T-helper 17 cell (primary cell): ENCODE measurements around the gene ANXA8L1. TPM values are rescaled to one million over a fixed set of nuclear protein-coding genes. Genes with fewer than 3 reads are reported as not detected.
"Not testable (repeated sequence)": the region's sequence is repeated elsewhere in the genome, so short reads cannot be mapped to it uniquely, and the experiment has no call there.

ENCODE experiments used
- ATAC-seq: fragments of 150-1000 bp; cut with Tn5 transposase; 2 replicates; pipeline ENCODE4 v1.10.0; 2021; ENCODE audit warnings: mild to moderate bottlenecking, moderate library complexity
- DNase-seq, 3 donors: peaks; one replicate each; pipeline versions ENCODE4 v3.0.0 to v3.0.0-alpha.2; 2020 to 2021
- H3K9me3 ChIP-seq: one replicate; pipeline ENCODE4 v1.7.0; 2013; ENCODE audit warnings: low read length, mild to moderate bottlenecking; ENCODE audit not compliant: control insufficient read depth, poor library complexity, severe bottlenecking
- H3K27ac Mint-ChIP-seq: one replicate; pipeline ENCODE4 v1.8.0; 2022; ENCODE audit warnings: mild to moderate bottlenecking, moderate library complexity, mixed read lengths
- H3K27me3 Mint-ChIP-seq: one replicate; pipeline ENCODE4 v1.8.0; 2022; ENCODE audit warnings: mixed read lengths
- H3K36me3 Mint-ChIP-seq: one replicate; pipeline ENCODE4 v1.8.0; 2022; ENCODE audit warnings: low read depth, mixed read lengths
- H3K4me1 Mint-ChIP-seq: one replicate; pipeline ENCODE4 v1.8.0; 2022; ENCODE audit warnings: mild to moderate bottlenecking, mixed read lengths
- H3K4me3 Mint-ChIP-seq: one replicate; pipeline ENCODE4 v1.8.0; 2022; ENCODE audit warnings: mild to moderate bottlenecking, moderate library complexity, mixed read lengths
- total RNA-seq, 4 donors: library from RNA in 2 of 4; stranded (reverse) in 2 of 4; gene quantifications; one replicate each; pipeline ENCODE4 v1.2.3 and lab custom pipeline; 2022 to 2026

Gene ANXA8L1
- total RNA-seq, 2 donors from 2014 or later = not detected

GRCh38 chr10:46415291-46415690, 39.7 kb downstream of the ANXA8L1 start:
- not testable (repeated sequence) for H3K9me3 ChIP-seq, H3K27ac Mint-ChIP-seq, H3K4me1 Mint-ChIP-seq, H3K27me3 Mint-ChIP-seq, H3K4me3 Mint-ChIP-seq, DNase-seq, H3K36me3 Mint-ChIP-seq, ATAC-seq

GRCh38 chr10:46418283-46418682, 42.7 kb downstream of the ANXA8L1 start:
- H3K4me3 Mint-ChIP-seq, ATAC-seq, H3K27ac Mint-ChIP-seq, H3K9me3 ChIP-seq, H3K4me1 Mint-ChIP-seq, DNase-seq, H3K36me3 Mint-ChIP-seq, H3K27me3 Mint-ChIP-seq: not testable (repeated sequence)

DNA sequence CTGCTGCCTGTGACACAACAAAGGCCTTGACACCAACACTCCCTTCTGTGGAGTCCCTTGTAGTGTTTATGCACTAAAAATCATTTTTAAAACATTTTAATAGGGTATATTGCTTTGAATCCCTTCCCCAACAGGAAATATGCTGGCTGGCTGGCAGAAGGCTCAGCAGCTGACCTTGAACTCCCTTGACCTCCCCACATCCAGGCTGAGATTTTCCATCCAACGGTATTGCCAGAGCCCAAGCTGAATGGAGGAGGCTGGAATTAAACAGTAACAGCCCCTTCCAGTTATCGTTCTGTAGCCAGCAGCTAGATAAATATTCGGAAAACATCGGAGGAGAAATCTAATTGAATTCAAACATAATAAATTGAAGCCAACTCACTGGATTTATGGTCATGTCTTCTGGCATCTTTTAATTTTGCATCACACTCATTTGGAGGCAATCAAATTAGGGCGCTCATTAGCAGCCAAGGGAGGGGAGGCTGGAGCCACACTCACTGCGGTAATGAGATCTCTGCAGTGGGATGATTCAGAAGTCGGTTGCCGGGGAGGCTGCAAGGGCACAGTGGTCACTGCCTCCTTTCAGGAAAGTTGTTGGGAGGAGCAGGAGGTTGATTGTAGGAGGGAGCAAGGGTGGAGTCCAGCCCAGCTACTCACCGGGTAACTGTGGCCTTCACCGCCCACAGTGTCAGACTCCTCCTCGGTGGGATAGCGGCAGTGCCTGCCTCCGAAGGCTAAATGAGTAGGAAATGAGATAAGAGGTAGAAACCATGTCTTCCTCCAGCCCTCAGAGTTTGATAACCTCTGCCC, 44.2 kb downstream of the ANXA8L1 start:
- H3K27ac Mint-ChIP-seq, H3K27me3 Mint-ChIP-seq, H3K4me1 Mint-ChIP-seq, H3K4me3 Mint-ChIP-seq, H3K9me3 ChIP-seq, H3K36me3 Mint-ChIP-seq, ATAC-seq, DNase-seq: not testable (repeated sequence)

DNA sequence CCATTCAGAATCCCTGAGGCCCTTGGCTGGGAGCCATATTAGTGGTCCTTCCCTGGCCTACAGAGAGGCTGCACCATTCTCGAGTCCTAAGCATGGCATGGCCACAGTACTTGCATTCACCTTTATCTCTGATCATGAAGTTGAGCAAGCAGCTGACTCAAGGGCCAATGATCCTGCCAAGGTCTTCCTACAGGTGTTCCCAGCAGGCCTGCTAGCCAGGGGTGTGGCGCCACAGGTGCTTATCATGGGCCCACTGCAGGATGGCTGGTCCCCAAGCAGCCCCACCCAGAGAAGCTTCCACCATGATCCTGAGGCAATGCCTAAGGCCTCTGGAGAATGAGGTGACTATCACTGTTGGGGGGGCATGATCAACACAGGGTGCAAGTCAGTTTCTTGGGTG, 48.0 kb downstream of the ANXA8L1 start:
- H3K27ac Mint-ChIP-seq, H3K4me3 Mint-ChIP-seq, DNase-seq: not testable (repeated sequence)

GRCh38 chr10:46440942-46441341, 65.4 kb downstream of the ANXA8L1 start:
- H3K9me3 ChIP-seq, H3K27ac Mint-ChIP-seq, H3K27me3 Mint-ChIP-seq, DNase-seq, ATAC-seq, H3K36me3 Mint-ChIP-seq, H3K4me3 Mint-ChIP-seq, H3K4me1 Mint-ChIP-seq: not testable (repeated sequence)

More for the DNA sequence above, 48.0 kb downstream of the ANXA8L1 start:
- H3K9me3 ChIP-seq, ATAC-seq, H3K36me3 Mint-ChIP-seq, H3K27me3 Mint-ChIP-seq, H3K4me1 Mint-ChIP-seq: not testable (repeated sequence)

Other genes starting within 250 kb of the ANXA8L1 start
- gene ANTXRL, start 88.8 kb upstream of the ANXA8L1 start, total RNA-seq = not detected
- gene NPY4R, start 90.2 kb downstream of the ANXA8L1 start, total RNA-seq = not detected
- not detected for gene GPRIN2, start 180.9 kb downstream of the ANXA8L1 start, total RNA-seq
- gene SYT15, start 203.4 kb downstream of the ANXA8L1 start, total RNA-seq = 1 to 10 TPM; 1.0 to 1.1 TPM